Measurements from ENCODE around the gene HEXD. TPM values are rescaled to one million over a fixed set of nuclear protein-coding genes. Genes with fewer than 3 reads are reported as not detected.
A peak's percentile ranks its signal among the peaks of the same experiment; 100 is the strongest.

HEXD gene
- total RNA-seq, 1 experiment from 2014 or later, result 29.5 TPM

DNA sequence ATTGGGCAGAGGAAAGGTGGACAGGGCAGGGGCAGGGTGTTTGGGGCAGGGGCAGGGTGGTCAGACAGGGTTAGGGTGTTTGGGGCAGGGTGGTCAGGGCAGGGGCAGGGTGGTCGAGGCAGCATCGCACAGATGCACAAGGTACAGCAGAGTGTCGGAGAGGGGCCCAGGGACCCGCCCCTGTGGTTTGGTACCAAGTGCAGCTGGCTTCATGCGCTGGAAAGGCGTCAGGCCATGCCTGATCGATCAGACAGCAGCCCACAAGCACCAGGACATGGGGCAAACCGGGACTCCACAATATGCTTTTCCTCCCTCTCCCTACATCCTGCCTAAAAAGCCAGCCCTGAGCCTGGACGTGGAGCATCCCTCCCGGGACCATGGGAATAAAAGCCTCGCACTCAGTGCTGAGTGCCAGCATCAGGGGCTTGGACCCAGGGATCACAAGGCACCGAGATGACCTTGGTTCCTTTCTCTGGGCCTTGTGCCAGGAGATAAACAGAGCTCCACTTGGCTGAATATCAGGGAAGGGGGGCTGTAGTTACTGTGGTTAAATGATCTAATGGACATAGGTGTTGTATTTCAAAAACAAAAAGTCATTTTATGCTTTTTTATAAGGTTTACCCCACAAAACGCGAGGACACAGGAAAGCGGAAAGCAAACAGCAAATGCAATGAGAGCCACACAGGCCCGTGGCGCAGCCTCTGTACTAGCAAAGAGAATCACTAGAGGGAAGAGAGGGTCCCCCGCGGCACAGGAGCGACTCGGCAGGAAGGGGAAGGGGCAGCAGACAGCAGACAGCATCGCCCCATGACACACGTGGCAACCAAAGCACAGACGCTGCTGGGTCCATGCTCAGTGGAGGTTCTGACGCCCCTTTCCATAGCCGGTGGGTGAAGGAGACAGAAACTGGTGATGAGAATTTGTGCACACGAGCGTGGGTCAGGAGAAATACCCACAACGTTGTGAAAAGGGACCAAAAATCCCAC, 5.3 kb upstream of the HEXD start:
- Mint-ChIP-seq H3K4me3 (ENCODE audit: unreplicated experiment) (no peak overlapping the region), H3K36me3 (ENCODE audit: insufficient read depth, unreplicated experiment) (no peaks in the 10 kb centered on the region), H3K9me3 (ENCODE audit: unreplicated experiment) (no peaks in the 10 kb centered on the region), H3K4me1 (ENCODE audit: low read depth, unreplicated experiment) (no peaks in the 10 kb centered on the region), H3K27me3 (ENCODE audit: insufficient read depth, unreplicated experiment) (no peaks in the 10 kb centered on the region), H3K27ac (ENCODE audit: unreplicated experiment) (no peak overlapping the region)
- ChIA-PET CTCF (no interaction called here), POLR2A (no interaction called here)
- Histone ChIP-seq H3K27me3 (replicated peaks; ENCODE audit: control insufficient read depth, insufficient read depth, low read length) (no peaks in the 10 kb centered on the region), H3K9me3 (no peaks in the 10 kb centered on the region), H3K4me3 (ENCODE audit: low read depth, low read length) (no peak overlapping the region), H3K36me3 (ENCODE audit: control insufficient read depth, insufficient read depth, low read length) (peaks cover 2% of the 10 kb centered on the region; the same call in 1 of the 2 replicates), H3K4me1 (no peaks in the 10 kb centered on the region)
- intact Hi-C loops (cut with micrococcal nuclease; ENCODE audit: unreplicated experiment), result loop anchor here (5.0 kb wide), 1 partner anchor 61 kb away; no protein-coding TSS in a partner anchor
- no peak for DNase-seq
- TF ChIP-seq, protein P1, sequence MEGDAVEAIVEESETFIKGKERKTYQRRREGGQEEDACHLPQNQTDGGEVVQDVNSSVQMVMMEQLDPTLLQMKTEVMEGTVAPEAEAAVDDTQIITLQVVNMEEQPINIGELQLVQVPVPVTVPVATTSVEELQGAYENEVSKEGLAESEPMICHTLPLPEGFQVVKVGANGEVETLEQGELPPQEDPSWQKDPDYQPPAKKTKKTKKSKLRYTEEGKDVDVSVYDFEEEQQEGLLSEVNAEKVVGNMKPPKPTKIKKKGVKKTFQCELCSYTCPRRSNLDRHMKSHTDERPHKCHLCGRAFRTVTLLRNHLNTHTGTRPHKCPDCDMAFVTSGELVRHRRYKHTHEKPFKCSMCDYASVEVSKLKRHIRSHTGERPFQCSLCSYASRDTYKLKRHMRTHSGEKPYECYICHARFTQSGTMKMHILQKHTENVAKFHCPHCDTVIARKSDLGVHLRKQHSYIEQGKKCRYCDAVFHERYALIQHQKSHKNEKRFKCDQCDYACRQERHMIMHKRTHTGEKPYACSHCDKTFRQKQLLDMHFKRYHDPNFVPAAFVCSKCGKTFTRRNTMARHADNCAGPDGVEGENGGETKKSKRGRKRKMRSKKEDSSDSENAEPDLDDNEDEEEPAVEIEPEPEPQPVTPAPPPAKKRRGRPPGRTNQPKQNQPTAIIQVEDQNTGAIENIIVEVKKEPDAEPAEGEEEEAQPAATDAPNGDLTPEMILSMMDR (IDR thresholded peaks at IDR 0.05; ENCODE audit: insufficient read depth in 1 of 2, low read depth in 1 of 2, low read length in 1 of 2, severe bottlenecking in 1 of 2, unreplicated experiment in 1 of 2), result no peak
- no TSS peak for BruUV-seq (replicated peaks)

DNA sequence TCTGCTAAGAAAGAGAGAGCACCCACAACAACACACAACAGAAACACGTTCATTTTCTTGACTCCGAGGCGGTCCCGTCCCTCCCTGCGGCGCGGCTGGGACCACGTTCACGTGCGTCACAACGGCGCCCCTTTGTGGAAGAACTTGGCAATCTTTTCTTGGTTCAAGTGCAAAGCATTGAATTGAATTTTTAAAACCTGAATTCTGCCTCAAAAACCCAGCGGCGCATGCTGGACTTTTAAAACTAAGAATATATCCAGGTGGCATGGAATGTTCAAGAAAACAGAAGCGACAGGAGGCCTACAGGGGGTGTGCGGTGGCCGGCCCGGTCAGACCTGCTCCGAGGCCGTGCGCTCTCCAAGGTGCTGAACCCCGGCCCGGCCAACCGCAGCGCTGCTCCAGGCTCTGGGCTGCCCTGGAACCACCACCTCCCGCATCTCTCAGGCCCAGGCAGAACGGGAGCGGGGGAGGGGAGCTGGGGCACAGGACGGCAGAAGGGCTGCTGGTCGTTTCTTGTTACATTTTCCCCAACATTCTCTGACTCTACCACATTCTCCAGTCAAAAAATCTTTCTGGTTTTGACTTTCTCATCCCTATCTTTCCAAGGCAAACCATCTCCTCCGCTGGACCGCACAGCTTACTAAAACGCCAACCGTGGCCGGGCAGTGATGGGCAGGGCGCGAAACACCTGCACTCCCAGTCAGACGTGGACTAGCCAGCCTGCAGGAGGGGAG, 3.4 kb upstream of the HEXD start:
- H3K36me3 Mint-ChIP-seq (ENCODE audit: insufficient read depth, unreplicated experiment), result no peaks in the 10 kb centered on the region
- BruUV-seq (replicated peaks), result no TSS peak
- H3K4me3 Mint-ChIP-seq (ENCODE audit: unreplicated experiment), result no peak overlapping the region
- POLR2A ChIA-PET, result no interaction called here
- intact Hi-C loops (cut with micrococcal nuclease; ENCODE audit: unreplicated experiment), result loop anchor here (5.0 kb wide), 1 partner anchor 62 kb away; no protein-coding TSS in a partner anchor
- TF ChIP-seq, protein P1 (IDR thresholded peaks at IDR 0.05; ENCODE audit: insufficient read depth in 1 of 2, low read depth in 1 of 2, low read length in 1 of 2, severe bottlenecking in 1 of 2, unreplicated experiment in 1 of 2), result peak; percentile 36 to 67
- DNase-seq, result peak; percentile 63 to 85
- H3K9me3 Mint-ChIP-seq (ENCODE audit: unreplicated experiment), result no peaks in the 10 kb centered on the region
- CTCF ChIA-PET, result no interaction called here
- H3K27ac Mint-ChIP-seq (ENCODE audit: unreplicated experiment), result no peak overlapping the region
- H3K4me1 Mint-ChIP-seq (ENCODE audit: low read depth, unreplicated experiment), result no peaks in the 10 kb centered on the region
- H3K27me3 ChIP-seq (replicated peaks; ENCODE audit: control insufficient read depth, insufficient read depth, low read length), result no peaks in the 10 kb centered on the region
- H3K27me3 Mint-ChIP-seq (ENCODE audit: insufficient read depth, unreplicated experiment), result no peaks in the 10 kb centered on the region
- 0 out of 2 replicates have a peak, but pooled peaks cover 3% of the 10 kb centered on the region for H3K4me1 ChIP-seq
- no peaks in the 10 kb centered on the region for H3K9me3 ChIP-seq
- H3K4me3 ChIP-seq (ENCODE audit: low read depth, low read length), result no peak overlapping the region
- peaks cover 2% of the 10 kb centered on the region; the same call in 1 of the 2 replicates for H3K36me3 ChIP-seq (ENCODE audit: control insufficient read depth, insufficient read depth, low read length)

DNA sequence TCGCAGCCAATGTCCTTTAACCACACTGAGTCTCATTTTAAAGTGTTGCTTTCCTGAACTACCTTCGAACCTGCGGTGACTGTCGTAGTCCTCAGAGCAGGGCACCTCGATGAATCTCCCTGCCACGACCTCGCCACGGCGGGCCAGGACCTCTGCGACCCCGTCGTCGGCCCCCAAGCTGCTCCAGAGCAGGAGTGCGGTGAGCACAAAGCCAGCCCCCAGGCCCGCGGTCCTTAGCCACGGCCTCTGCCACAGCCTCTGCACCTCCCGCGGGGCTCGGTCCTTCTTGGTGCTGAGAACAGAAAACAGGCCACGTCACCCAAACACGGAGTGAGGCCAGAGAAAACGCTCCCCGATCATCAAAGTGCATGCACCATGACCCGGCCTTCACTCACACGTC, 2.8 kb upstream of the HEXD start:
- Histone ChIP-seq H3K4me3 (ENCODE audit: low read depth, low read length) (no peak overlapping the region), H3K27me3 (replicated peaks; ENCODE audit: control insufficient read depth, insufficient read depth, low read length) (no peaks in the 10 kb centered on the region), H3K36me3 (ENCODE audit: control insufficient read depth, insufficient read depth, low read length) (0 out of 2 replicates have a peak, but pooled peaks cover 2% of the 10 kb centered on the region), H3K4me1 (0 out of 2 replicates have a peak, but pooled peaks cover 3% of the 10 kb centered on the region), H3K9me3 (no peaks in the 10 kb centered on the region)
- Mint-ChIP-seq H3K9me3 (ENCODE audit: unreplicated experiment) (no peaks in the 10 kb centered on the region), H3K36me3 (ENCODE audit: insufficient read depth, unreplicated experiment) (peaks cover 5% of the 10 kb centered on the region), H3K27ac (ENCODE audit: unreplicated experiment) (no peak overlapping the region), H3K4me3 (ENCODE audit: unreplicated experiment) (no peak overlapping the region), H3K27me3 (ENCODE audit: insufficient read depth, unreplicated experiment) (no peaks in the 10 kb centered on the region), H3K4me1 (ENCODE audit: low read depth, unreplicated experiment) (no peaks in the 10 kb centered on the region)
- ChIA-PET POLR2A (no interaction called here), CTCF (no interaction called here)
- TF ChIP-seq, protein P1 (IDR thresholded peaks at IDR 0.05; ENCODE audit: insufficient read depth in 1 of 2, low read depth in 1 of 2, low read length in 1 of 2, severe bottlenecking in 1 of 2, unreplicated experiment in 1 of 2), result no peak
- intact Hi-C loops (cut with micrococcal nuclease; ENCODE audit: unreplicated experiment), result no loop called here
- no TSS peak for BruUV-seq (replicated peaks)
- DNase-seq, result no peak
